Measurements from ENCODE around the gene LRRC10. TPM values are rescaled to one million over a fixed set of nuclear protein-coding genes. Genes with fewer than 3 reads are reported as not detected.
"Not testable (repeated sequence)": the region's sequence is repeated elsewhere in the genome, so short reads cannot be mapped to it uniquely, and the experiment has no call there.

Gene LRRC10
- total RNA-seq, 1 experiment from 2014 or later: not detected

DNA sequence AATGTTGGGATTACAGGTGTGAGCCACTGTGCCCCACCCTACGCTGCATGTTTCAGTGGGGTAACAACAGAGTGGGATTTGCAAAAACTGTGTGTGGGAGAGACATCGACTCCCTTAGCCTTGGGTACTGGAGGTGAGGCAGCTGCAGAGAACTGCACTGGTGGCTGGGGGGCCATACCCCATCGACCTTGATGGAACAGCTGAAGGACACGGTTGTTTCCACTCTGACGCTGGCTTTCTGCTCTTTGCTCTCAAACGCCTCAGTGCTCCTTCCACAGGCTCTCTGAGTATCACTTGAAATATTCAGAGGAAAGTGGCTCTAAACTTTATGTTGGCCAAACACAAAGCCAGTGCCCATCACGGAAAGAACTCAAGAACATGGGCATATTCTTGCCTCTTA is 30.8 kb upstream of the LRRC10 start:
- DNase-seq (ENCODE audit: low read depth in 1 of 2, low spot score in 2 of 2): no peak
- no peaks in the 10 kb centered on the region for H3K9me3 ChIP-seq (replicated peaks)
- H3K27ac ChIP-seq: no peak overlapping the region
- no peaks in the 10 kb centered on the region for H3K27me3 ChIP-seq (replicated peaks)
- no peak overlapping the region for H3K4me3 ChIP-seq
- no peaks in the 10 kb centered on the region for H3K4me1 ChIP-seq (replicated peaks)
- H3K36me3 ChIP-seq: no peaks in the 10 kb centered on the region

- Histone ChIP-seq H3K9me3 (replicated peaks) (no peaks in the 10 kb centered on the region), H3K4me3 (no peak overlapping the region), H3K27me3 (replicated peaks) (no peaks in the 10 kb centered on the region), H3K36me3 (no peaks in the 10 kb centered on the region), H3K4me1 (replicated peaks) (no peaks in the 10 kb centered on the region), H3K27ac (no peak overlapping the region)
- peak; percentile 28 to 54 for DNase-seq (ENCODE audit: low read depth in 1 of 2, low spot score in 2 of 2)
Observed at GRCh38 chr12:69639400-69640016, 28.8 kb upstream of the LRRC10 start.

DNA sequence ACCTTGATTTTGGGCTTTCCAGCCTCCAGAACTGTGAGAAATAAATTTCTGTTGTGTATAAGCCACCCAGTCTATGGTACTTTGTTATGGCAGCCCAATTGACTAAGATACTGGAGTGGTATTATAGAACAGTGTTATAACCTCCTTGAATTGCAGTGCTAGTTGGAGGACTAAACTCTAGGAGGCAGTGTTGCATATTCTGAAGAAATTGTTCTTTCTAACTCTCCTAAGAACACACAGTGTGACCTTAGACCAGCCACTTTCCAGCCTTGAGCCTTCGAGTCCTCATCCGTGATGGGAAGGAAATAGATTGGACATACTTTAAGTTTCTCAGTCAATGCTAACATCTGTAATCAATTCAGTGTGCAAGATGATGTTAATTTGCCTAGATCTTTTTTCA is 22.4 kb upstream of the LRRC10 start:
- no peak overlapping the region for H3K27ac ChIP-seq
- H3K9me3 ChIP-seq (replicated peaks): no peaks in the 10 kb centered on the region
- no peaks in the 10 kb centered on the region for H3K27me3 ChIP-seq (replicated peaks)
- H3K4me3 ChIP-seq: no peak overlapping the region
- no peak for DNase-seq (ENCODE audit: low read depth in 1 of 2, low spot score in 2 of 2)
- H3K4me1 ChIP-seq (replicated peaks): no peaks in the 10 kb centered on the region
- no peaks in the 10 kb centered on the region for H3K36me3 ChIP-seq

- H3K27me3 ChIP-seq (replicated peaks): no peaks in the 10 kb centered on the region
- no peaks in the 10 kb centered on the region for H3K9me3 ChIP-seq (replicated peaks)
- H3K36me3 ChIP-seq: no peaks in the 10 kb centered on the region
- no peak for DNase-seq (ENCODE audit: low read depth in 1 of 2, low spot score in 2 of 2)
- H3K4me1 ChIP-seq (replicated peaks): no peaks in the 10 kb centered on the region
- no peak overlapping the region for H3K27ac ChIP-seq
- no peak overlapping the region for H3K4me3 ChIP-seq
Observed at GRCh38 chr12:69630191-69630590, 19.5 kb upstream of the LRRC10 start.

- H3K4me1 ChIP-seq (replicated peaks): no peaks in the 10 kb centered on the region
- H3K27ac ChIP-seq: no peak overlapping the region
- H3K9me3 ChIP-seq (replicated peaks): no peaks in the 10 kb centered on the region
- no peak for DNase-seq (ENCODE audit: low read depth in 1 of 2, low spot score in 2 of 2)
- H3K27me3 ChIP-seq (replicated peaks): no peaks in the 10 kb centered on the region
- H3K36me3 ChIP-seq: no peaks in the 10 kb centered on the region
- no peak overlapping the region for H3K4me3 ChIP-seq
Observed at GRCh38 chr12:69627501-69627900, 16.8 kb upstream of the LRRC10 start.

- H3K9me3 ChIP-seq (replicated peaks): no peaks in the 10 kb centered on the region
- H3K36me3 ChIP-seq: no peaks in the 10 kb centered on the region
- H3K27ac ChIP-seq: no peak overlapping the region
- no peaks in the 10 kb centered on the region for H3K27me3 ChIP-seq (replicated peaks)
- no peak for DNase-seq (ENCODE audit: low read depth in 1 of 2, low spot score in 2 of 2)
- no peak overlapping the region for H3K4me3 ChIP-seq
- no peaks in the 10 kb centered on the region for H3K4me1 ChIP-seq (replicated peaks)
Observed at GRCh38 chr12:69623970-69624369, 13.3 kb upstream of the LRRC10 start.

DNA sequence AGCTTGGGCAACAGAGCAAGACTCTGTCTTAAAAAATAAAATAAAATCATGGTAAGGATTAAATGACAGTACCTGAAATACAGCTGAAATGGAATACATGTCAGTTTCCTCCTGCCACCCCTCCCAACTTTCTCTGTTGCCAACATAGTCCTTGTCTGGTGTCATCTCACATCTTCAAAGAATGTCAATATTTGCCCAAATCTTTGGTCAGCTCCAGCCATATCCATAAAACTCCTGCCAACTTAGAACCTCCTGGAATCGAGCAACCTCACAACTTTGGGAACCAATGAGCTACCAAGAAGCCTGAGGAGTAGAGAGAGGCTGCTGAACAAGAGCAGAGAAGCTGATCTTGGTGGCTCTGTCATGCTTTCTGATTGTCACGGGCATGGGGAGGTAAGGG is 10.8 kb upstream of the LRRC10 start:
- no peaks in the 10 kb centered on the region for H3K36me3 ChIP-seq

GRCh38 chr12:69620921-69621320 is 10.2 kb upstream of the LRRC10 start:
- Histone ChIP-seq H3K4me1 (replicated peaks) (no peaks in the 10 kb centered on the region), H3K27ac (no peak overlapping the region), H3K9me3 (replicated peaks) (no peaks in the 10 kb centered on the region), H3K4me3 (no peak overlapping the region), H3K36me3 (no peaks in the 10 kb centered on the region), H3K27me3 (replicated peaks) (no peaks in the 10 kb centered on the region)
- DNase-seq (ENCODE audit: low read depth in 1 of 2, low spot score in 2 of 2): no peak

More for the DNA sequence above, 10.8 kb upstream of the LRRC10 start:
- no peak for DNase-seq (ENCODE audit: low read depth in 1 of 2, low spot score in 2 of 2)
- Histone ChIP-seq H3K4me3 (no peak overlapping the region), H3K4me1 (replicated peaks) (no peaks in the 10 kb centered on the region), H3K9me3 (replicated peaks) (no peaks in the 10 kb centered on the region), H3K27ac (no peak overlapping the region), H3K27me3 (replicated peaks) (no peaks in the 10 kb centered on the region)

DNA sequence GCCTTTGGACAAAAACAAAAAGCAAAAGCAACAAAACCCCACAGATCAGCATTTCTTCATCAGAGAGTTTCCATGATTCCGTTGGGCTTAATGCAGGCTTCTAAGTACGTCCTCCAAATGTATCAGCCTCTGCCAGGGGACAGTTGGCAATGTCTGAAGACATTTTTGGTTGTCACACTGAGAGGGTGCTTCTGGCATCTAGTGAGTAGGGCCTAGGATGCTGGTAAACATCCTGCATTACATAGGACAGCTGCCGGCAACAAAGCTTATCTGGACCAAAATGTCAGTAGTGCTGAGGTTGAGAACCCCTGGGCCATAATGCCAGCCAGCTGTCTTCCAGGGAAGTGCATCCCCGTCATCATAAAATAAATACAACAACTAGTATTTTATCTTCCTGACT is 9.4 kb upstream of the LRRC10 start:
- Histone ChIP-seq H3K9me3 (replicated peaks) (no peaks in the 10 kb centered on the region), H3K36me3 (no peaks in the 10 kb centered on the region), H3K27ac (no peak overlapping the region), H3K27me3 (replicated peaks) (no peaks in the 10 kb centered on the region), H3K4me1 (replicated peaks) (no peaks in the 10 kb centered on the region), H3K4me3 (no peak overlapping the region)
- no peak for DNase-seq (ENCODE audit: low read depth in 1 of 2, low spot score in 2 of 2)

GRCh38 chr12:69619050-69619449 is 8.3 kb upstream of the LRRC10 start:
- no peaks in the 10 kb centered on the region for H3K27me3 ChIP-seq (replicated peaks)
- no peak overlapping the region for H3K4me3 ChIP-seq
- no peak for DNase-seq (ENCODE audit: low read depth in 1 of 2, low spot score in 2 of 2)
- H3K9me3 ChIP-seq (replicated peaks): no peaks in the 10 kb centered on the region
- H3K4me1 ChIP-seq (replicated peaks): no peaks in the 10 kb centered on the region
- H3K27ac ChIP-seq: no peak overlapping the region
- H3K36me3 ChIP-seq: no peaks in the 10 kb centered on the region

DNA sequence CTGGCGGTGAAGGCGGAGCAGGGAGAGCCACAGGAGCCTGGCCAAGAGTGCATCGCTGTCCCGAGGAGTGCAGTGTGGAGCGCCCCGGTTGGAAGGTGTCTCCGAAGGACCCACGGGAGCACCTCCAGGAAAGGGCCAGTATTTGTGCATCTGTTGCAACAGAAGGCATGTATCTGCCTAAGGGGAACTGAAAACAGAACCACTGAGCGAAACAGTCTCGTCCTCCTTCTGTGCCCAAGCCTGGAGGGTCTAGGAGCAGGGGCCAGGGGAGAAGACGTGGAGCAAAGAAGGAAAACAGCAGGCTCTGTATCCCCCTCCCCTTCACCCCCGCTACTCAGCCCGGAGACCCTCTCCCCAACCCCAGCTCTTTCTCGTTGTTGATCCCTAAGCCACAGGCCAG is 5.3 kb upstream of the LRRC10 start:
- no peaks in the 10 kb centered on the region for H3K9me3 ChIP-seq (replicated peaks)
- H3K4me3 ChIP-seq: no peak overlapping the region
- no peak overlapping the region for H3K27ac ChIP-seq
- no peak for DNase-seq (ENCODE audit: low read depth in 1 of 2, low spot score in 2 of 2)
- H3K27me3 ChIP-seq (replicated peaks): no peaks in the 10 kb centered on the region; the same call in 1 of the 2 replicates
- no peaks in the 10 kb centered on the region for H3K36me3 ChIP-seq
- H3K4me1 ChIP-seq (replicated peaks): no peaks in the 10 kb centered on the region

DNA sequence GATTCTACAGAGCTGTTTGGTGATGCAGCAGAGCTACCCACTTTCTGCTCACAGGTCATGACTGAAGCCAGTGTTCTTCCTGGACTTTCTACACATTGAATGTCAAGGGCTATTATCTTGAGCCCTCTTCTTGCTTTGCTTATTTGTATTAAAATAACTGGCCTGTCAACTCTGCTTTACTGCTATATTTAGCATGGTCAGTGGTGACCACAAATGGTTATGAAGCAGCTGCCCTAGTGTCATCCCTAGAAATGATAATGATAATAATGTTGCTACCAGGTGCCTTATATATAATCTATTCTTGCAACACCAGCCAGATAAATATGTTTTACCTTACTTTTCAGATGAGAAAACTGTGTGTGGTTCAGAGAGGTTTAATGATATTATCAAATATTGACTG is 2.6 kb upstream of the LRRC10 start:
- Histone ChIP-seq H3K36me3 (no peaks in the 10 kb centered on the region), H3K4me1 (replicated peaks) (0 out of 2 replicates have a peak, but pooled peaks cover 4% of the 10 kb centered on the region), H3K9me3 (replicated peaks) (no peaks in the 10 kb centered on the region), H3K4me3 (no peak overlapping the region), H3K27ac (no peak overlapping the region), H3K27me3 (replicated peaks) (peaks cover 6% of the 10 kb centered on the region)
- DNase-seq (ENCODE audit: low read depth in 1 of 2, low spot score in 2 of 2): no peak

GRCh38 chr12:69610126-69610525 is 581 bp downstream of the LRRC10 start:
- Histone ChIP-seq H3K4me3 (no peak overlapping the region), H3K4me1 (replicated peaks) (0 out of 2 replicates have a peak, but pooled peaks cover 4% of the 10 kb centered on the region), H3K27me3 (replicated peaks) (peaks cover 6% of the 10 kb centered on the region), H3K27ac (no peak overlapping the region), H3K36me3 (no peaks in the 10 kb centered on the region), H3K9me3 (replicated peaks) (no peaks in the 10 kb centered on the region)
- no peak for DNase-seq (ENCODE audit: low read depth in 1 of 2, low spot score in 2 of 2)

DNA sequence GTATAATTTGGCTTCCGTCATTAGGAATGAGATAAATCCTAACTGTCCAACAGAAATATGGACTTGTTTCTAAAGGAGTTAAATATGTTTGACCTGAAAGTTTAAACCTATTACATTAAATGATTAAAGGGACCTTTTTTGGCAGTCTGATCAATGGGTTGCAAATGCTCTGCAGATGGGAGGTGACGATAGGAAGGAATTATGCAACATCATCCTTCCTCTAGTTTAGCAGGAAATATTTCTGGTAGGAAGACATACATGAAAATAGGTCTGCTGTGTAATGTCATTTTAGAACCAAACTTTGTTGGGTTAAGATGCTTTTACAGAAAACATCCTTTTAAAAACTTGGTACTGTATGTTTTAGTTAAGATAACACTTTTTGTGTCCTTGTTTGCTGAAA is 2.6 kb downstream of the LRRC10 start:
- peaks cover 6% of the 10 kb centered on the region; the same call in 1 of the 2 replicates for H3K27me3 ChIP-seq (replicated peaks)
- H3K4me3 ChIP-seq: no peak overlapping the region
- H3K36me3 ChIP-seq: peaks cover 4% of the 10 kb centered on the region
- H3K27ac ChIP-seq: no peak overlapping the region
- no peaks in the 10 kb centered on the region for H3K9me3 ChIP-seq (replicated peaks)
- H3K4me1 ChIP-seq (replicated peaks): 0 out of 2 replicates have a peak, but pooled peaks cover 4% of the 10 kb centered on the region
- no peak for DNase-seq (ENCODE audit: low read depth in 1 of 2, low spot score in 2 of 2)

DNA sequence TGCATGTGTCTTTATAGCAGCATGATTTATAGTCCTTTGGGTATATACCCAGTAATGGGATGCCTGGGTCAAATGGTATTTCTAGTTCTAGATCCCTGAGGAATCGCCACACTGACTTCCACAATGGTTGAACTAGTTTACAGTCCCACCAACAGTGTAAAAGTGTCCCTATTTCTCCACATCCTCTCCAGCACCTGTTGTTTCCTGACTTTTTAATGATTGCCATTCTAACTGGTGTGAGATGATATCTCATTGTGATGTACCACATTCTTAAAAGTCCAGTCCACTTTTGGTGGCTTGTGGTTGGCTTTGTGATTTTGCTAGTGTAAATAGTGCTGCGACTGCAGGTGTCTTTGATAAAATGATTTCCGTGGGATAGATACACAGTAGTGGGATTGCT is 6.4 kb downstream of the LRRC10 start:
- DNase-seq (ENCODE audit: low read depth in 1 of 2, low spot score in 2 of 2); H3K9me3 ChIP-seq (replicated peaks); H3K4me1 ChIP-seq (replicated peaks); H3K4me3 ChIP-seq; H3K27ac ChIP-seq; H3K27me3 ChIP-seq (replicated peaks): not testable (repeated sequence)
- peaks cover 39% of the 10 kb centered on the region for H3K36me3 ChIP-seq

Measured in SJSA1 (cell line).